Endothelial cell of umbilical vein (primary cell): ENCODE results near the gene RAB27B. TPM values are rescaled to one million over a fixed set of nuclear protein-coding genes. Genes with fewer than 3 reads are reported as not detected.

Experiments used
- BruUV-seq: library from RNA; stranded (reverse); fragments of 400-500 nt; replicated peaks from 2 replicates; lab custom pipeline; 2021; lab: Mats Ljungman, UMichigan
- CTCF ChIA-PET: fragments of 300-600, 350-600 bp; sonication (Branson Sonifier 250); formaldehyde crosslinking; loops from one replicate; lab custom pipeline; 2021; ENCODE audit warnings: antibody characterized with exemption, inconsistent platforms; lab: Charles Lee
- POLR2A ChIA-PET: fragments of 300-600, 350-600 bp; sonication (Branson Sonifier 250); formaldehyde crosslinking; loops from one replicate; lab custom pipeline; 2021; ENCODE audit warnings: antibody characterized with exemption, inconsistent platforms; lab: Charles Lee
- DNase-seq: peaks from one replicate; pipeline ENCODE4 v3.0.0-alpha.2; 2011; ENCODE audit warnings: low read depth, low spot score
- FAIRE-seq: peaks from 2 replicates; lab custom pipeline; 2011; peaks lifted over from hg19 to GRCh38; lab: Jason Lieb, UNC
- H2AFZ ChIP-seq: 2 replicates; pipeline ENCODE4 v1.6.0; 2012; ENCODE audit warnings: low read depth, low read length, control low read depth, inconsistent platforms
- H3K27ac ChIP-seq: 2 replicates; pipeline ENCODE4 v1.5.1; 2011; ENCODE audit warnings: low read depth, mild to moderate bottlenecking, control low read depth, low read length, moderate library complexity; ENCODE audit not compliant: insufficient read depth
- H3K27me3 ChIP-seq, 2 experiments: 2 replicates each; pipeline versions ENCODE4 v1.6.0 to v1.6.1; 2011; ENCODE audit warnings: low read length in 2 of 2, mixed read lengths in 1 of 2; ENCODE audit not compliant: control insufficient read depth in 2 of 2, insufficient read depth in 2 of 2
- H3K36me3 ChIP-seq, 2 experiments: 2 replicates in 1 of 2; 3 replicates in 1 of 2; pipeline ENCODE4 v1.5.1; 2011; ENCODE audit warnings: low read length in 2 of 2, mild to moderate bottlenecking in 1 of 2, moderate library complexity in 1 of 2; ENCODE audit not compliant: control insufficient read depth in 2 of 2, insufficient read depth in 2 of 2; ENCODE audit errors: extremely low read depth in 1 of 2
- H3K4me1 ChIP-seq: 3 replicates; pipeline ENCODE4 v1.5.1; 2011; ENCODE audit warnings: mild to moderate bottlenecking, low read length; ENCODE audit not compliant: control insufficient read depth, insufficient read depth; ENCODE audit errors: extremely low read depth
- H3K4me2 ChIP-seq: 2 replicates; pipeline ENCODE4 v1.6.1; 2011; ENCODE audit warnings: low read length, control low read depth, mixed read lengths; ENCODE audit not compliant: insufficient read depth
- H3K4me3 ChIP-seq, 3 experiments: fragments of 200-600 bp in 1 of 3; sonication (generic), shearing (Covaris generic) in 1 of 3; replicated peaks in 1 of 3; 2 replicates each; pipeline ENCODE4 v1.5.1; 2011 to 2016; ENCODE audit warnings: control low read depth in 3 of 3, low read length in 3 of 3, mild to moderate bottlenecking in 2 of 3, inconsistent platforms in 1 of 3, low read depth in 1 of 3, moderate library complexity in 1 of 3; ENCODE audit not compliant: insufficient read depth in 1 of 3
- H3K79me2 ChIP-seq: 2 replicates; pipeline ENCODE4 v1.6.0; 2012; ENCODE audit warnings: low read length, inconsistent platforms; ENCODE audit not compliant: control insufficient read depth, insufficient read depth
- H3K9ac ChIP-seq: replicated peaks from 2 replicates; pipeline ENCODE3; 2011; ENCODE audit warnings: low read length, control low read depth; ENCODE audit not compliant: insufficient read depth; ENCODE audit errors: extremely low read depth
- H3K9me1 ChIP-seq: replicated peaks from 3 replicates; pipeline ENCODE4 v1.6.0; 2011; ENCODE audit warnings: mild to moderate bottlenecking, low read length; ENCODE audit not compliant: control insufficient read depth, insufficient read depth; ENCODE audit errors: extremely low read depth
- H3K9me3 ChIP-seq: replicated peaks from 2 replicates; pipeline ENCODE4 v1.5.1; 2012; ENCODE audit warnings: low read length, inconsistent platforms; ENCODE audit not compliant: control insufficient read depth, insufficient read depth
- H4K20me1 ChIP-seq: replicated peaks from 2 replicates; pipeline ENCODE3; 2011; ENCODE audit warnings: mild to moderate bottlenecking, low read length; ENCODE audit not compliant: control insufficient read depth, insufficient read depth; ENCODE audit errors: extremely low read depth
- EZH2 ChIP-seq: IDR thresholded peaks from 2 replicates; pipeline ENCODE4 v1.6.1; 2012; ENCODE audit warnings: borderline replicate concordance, low read depth, mild to moderate bottlenecking, moderate library complexity, low read length, inconsistent platforms; ENCODE audit not compliant: severe bottlenecking
- FOS ChIP-seq: IDR thresholded peaks from 2 replicates; pipeline ENCODE4 v1.6.1; 2011; ENCODE audit warnings: mild to moderate bottlenecking, low read length, moderate library complexity, borderline replicate concordance; ENCODE audit not compliant: insufficient read depth
- GATA2 ChIP-seq: IDR thresholded peaks from 2 replicates; pipeline ENCODE4 v1.7.0; 2011; ENCODE audit warnings: low read depth, mild to moderate bottlenecking, moderate library complexity, mixed read lengths, low read length; ENCODE audit not compliant: insufficient read length, insufficient read depth
- JUN ChIP-seq: IDR thresholded peaks from 2 replicates; pipeline ENCODE4 v1.6.1; 2011; ENCODE audit warnings: borderline replicate concordance, low read depth; ENCODE audit not compliant: insufficient read length, insufficient read depth
- MAX ChIP-seq: IDR thresholded peaks from 2 replicates; pipeline ENCODE4 v1.6.1; 2011; ENCODE audit not compliant: insufficient read depth, insufficient read length
- MYC ChIP-seq: IDR thresholded peaks from one replicate; pipeline ENCODE4 v1.6.1; 2011; ENCODE audit warnings: mild to moderate bottlenecking, low read depth, low read length
- POLR2A ChIP-seq: IDR thresholded peaks from 2 replicates; pipeline ENCODE4 v1.6.1; 2012; ENCODE audit warnings: low read depth, mild to moderate bottlenecking, control low read depth, low read length
- POLR2AphosphoS5 ChIP-seq: IDR thresholded peaks from 2 replicates; pipeline ENCODE4 v1.6.1; 2012; ENCODE audit warnings: low read depth, mild to moderate bottlenecking, control low read depth, low read length, moderate library complexity; ENCODE audit not compliant: insufficient read depth
- dilution Hi-C: fragments of 300-500 bp; cut with MboI; formaldehyde crosslinking; loops from one replicate; pipeline ENCODE4 v1.15.0; 2019; ENCODE audit warnings: low sequenced_read_pairs; ENCODE audit not compliant: extremely low pct_ligation_motif_present
- intact Hi-C: fragments of 100-400 bp; cut with micrococcal nuclease; formaldehyde crosslinking; loops from one replicate; pipeline ENCODE4 v1.10.0; 2022
- polyA plus RNA-seq, 4 experiments: library from polyadenylated mRNA; depleted of rRNA in 3 of 4; stranded (reverse) in 3 of 4; unstranded in 1 of 4; fragments of >200 nt; gene quantifications; 2 replicates each; pipeline versions ENCODE4 v1.2.1 to v1.2.3, GENCODE V29; 2011 to 2012; ENCODE audit warnings: missing spikeins in 1 of 4
- total RNA-seq: library from RNA; stranded (reverse); gene quantifications from 2 replicates; pipeline ENCODE4 v1.2.3, GENCODE V29; 2021
- TF ChIP-seq, protein P1 (sequence below), 2 donors: IDR thresholded peaks; 1 replicate in 1 of 2; 2 replicates in 1 of 2; pipeline ENCODE4 v1.5.1; 2011; ENCODE audit warnings: low read length in 2 of 2, mild to moderate bottlenecking in 2 of 2, moderate library complexity in 2 of 2, control low read depth in 1 of 2, inconsistent platforms in 1 of 2, low read depth in 1 of 2; ENCODE audit not compliant: insufficient read depth in 1 of 2; ENCODE audit errors: extremely low read depth in 1 of 2

The RAB27B gene
- total and polyA plus RNA-seq, 2 donors (not counting 3 experiments of a cell fraction or from before 2014, with no cell fraction given): not detected

DNA sequence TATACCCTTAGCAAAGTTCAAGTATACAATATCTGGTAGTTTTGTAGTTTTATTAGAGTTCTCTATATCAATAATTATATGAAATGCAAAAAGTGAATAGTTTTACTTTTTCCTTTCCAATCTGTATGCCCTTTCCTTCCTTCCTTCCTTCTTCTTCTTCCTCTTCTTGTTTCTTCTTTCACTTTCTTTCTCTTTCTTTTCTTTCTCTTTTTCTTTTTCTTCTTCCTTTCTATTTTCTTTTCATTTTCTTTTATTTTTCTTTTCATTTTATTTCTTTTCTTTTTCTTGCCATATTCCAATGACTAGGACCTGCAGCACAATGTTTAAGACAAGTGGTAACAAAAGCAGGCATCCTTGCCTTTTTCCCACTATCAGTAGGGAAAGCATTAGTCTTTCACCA, 71.2 kb downstream of the RAB27B start:
- H3K9ac ChIP-seq: no peak overlapping the region
- no peaks in the 10 kb centered on the region for H4K20me1 ChIP-seq
- dilution Hi-C loops (no loop called here), intact Hi-C loops (no loop called here)
- no peak overlapping the region for H3K27ac ChIP-seq
- no peak for FAIRE-seq
- TF ChIP-seq GATA2: no peak
- no peak for TF ChIP-seq EZH2
- no peak for TF ChIP-seq MYC
- TF ChIP-seq JUN: no peak
- TF ChIP-seq, protein P1, sequence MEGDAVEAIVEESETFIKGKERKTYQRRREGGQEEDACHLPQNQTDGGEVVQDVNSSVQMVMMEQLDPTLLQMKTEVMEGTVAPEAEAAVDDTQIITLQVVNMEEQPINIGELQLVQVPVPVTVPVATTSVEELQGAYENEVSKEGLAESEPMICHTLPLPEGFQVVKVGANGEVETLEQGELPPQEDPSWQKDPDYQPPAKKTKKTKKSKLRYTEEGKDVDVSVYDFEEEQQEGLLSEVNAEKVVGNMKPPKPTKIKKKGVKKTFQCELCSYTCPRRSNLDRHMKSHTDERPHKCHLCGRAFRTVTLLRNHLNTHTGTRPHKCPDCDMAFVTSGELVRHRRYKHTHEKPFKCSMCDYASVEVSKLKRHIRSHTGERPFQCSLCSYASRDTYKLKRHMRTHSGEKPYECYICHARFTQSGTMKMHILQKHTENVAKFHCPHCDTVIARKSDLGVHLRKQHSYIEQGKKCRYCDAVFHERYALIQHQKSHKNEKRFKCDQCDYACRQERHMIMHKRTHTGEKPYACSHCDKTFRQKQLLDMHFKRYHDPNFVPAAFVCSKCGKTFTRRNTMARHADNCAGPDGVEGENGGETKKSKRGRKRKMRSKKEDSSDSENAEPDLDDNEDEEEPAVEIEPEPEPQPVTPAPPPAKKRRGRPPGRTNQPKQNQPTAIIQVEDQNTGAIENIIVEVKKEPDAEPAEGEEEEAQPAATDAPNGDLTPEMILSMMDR (IDR thresholded peaks at IDR 0.05; ENCODE audit: extremely low read depth in 1 of 2, insufficient read depth in 1 of 2, low read depth in 1 of 2, low read length in 2 of 2): no peak
- TF ChIP-seq FOS: no peak
- no peak for TF ChIP-seq POLR2AphosphoS5
- no peak for TF ChIP-seq POLR2A
- TF ChIP-seq MAX: no peak
- no peak overlapping the region for H3K4me2 ChIP-seq
- H3K36me3 ChIP-seq: no peaks in the 10 kb centered on the region
- ChIA-PET POLR2A (no interaction called here), CTCF (interaction anchor here (1.1 kb wide), 1 partner anchor 9 kb away, joined by 3 read pairs; no protein-coding TSS in a partner anchor)
- no peaks in the 10 kb centered on the region for H3K9me1 ChIP-seq
- no peaks in the 10 kb centered on the region for H3K9me3 ChIP-seq
- no peaks in the 10 kb centered on the region for H3K4me1 ChIP-seq
- H3K27me3 ChIP-seq: no peaks in the 10 kb centered on the region
- BruUV-seq: no TSS peak
- no peak for DNase-seq
- no peak overlapping the region for H2AFZ ChIP-seq
- no peak overlapping the region for H3K4me3 ChIP-seq
- no peaks in the 10 kb centered on the region for H3K79me2 ChIP-seq
